ENCODE results near the gene OR51G1. TPM values are rescaled to one million over a fixed set of nuclear protein-coding genes. Genes with fewer than 3 reads are reported as not detected.

The OR51G1 gene
- total RNA-seq, 3 donors from 2014 or later = not detected

DNA sequence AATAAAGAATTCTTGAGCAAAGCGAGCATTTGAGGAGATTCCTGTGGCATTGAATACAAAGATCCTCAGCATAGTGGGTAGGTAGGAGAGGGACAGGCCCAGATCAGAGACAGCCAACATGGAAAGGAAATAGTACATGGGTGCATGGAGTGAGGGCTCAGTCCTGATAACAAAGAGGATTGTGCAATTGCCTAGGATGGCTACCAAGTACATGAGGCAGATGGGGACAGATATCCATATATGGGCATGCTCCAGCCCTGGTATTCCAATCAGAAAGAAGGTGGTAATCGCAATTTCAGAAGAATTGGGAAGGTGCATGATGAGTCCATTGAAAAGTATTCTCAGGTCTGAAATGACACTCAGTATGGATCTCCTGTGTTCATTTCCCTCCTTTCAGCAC, 33.9 kb downstream of the OR51G1 start:
- H3K27me3 Mint-ChIP-seq (ENCODE audit: low read depth) = peaks cover 2% of the 10 kb centered on the region

DNA sequence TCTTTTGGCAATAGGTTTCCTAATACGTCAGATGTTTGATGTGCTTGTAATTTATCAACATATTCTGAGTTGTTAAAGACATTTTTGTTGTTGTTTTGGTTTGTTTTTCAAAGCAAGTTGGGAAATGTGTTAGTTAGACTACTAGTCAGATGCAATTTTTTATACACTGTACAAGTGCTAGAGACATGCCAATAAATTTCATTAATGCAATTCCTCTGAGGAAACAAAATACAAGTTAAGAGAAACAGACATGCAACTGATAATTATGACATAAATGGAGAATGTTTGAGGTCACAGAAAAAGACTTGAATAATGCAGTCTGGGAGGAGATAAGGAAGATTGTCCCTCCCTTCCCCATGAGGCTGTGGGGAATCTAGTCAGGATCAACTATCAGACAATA, 36.5 kb downstream of the OR51G1 start:
- DNase-seq = no peak
- no peak for ATAC-seq
- H3K4me3 Mint-ChIP-seq = no peak overlapping the region
- no peaks in the 10 kb centered on the region for H3K36me3 Mint-ChIP-seq (ENCODE audit: insufficient read depth)
- no peaks in the 10 kb centered on the region for H3K4me1 Mint-ChIP-seq (ENCODE audit: low read depth)
- H3K27me3 Mint-ChIP-seq (ENCODE audit: low read depth) = no peaks in the 10 kb centered on the region
- peaks cover 8% of the 10 kb centered on the region for H3K9me3 Mint-ChIP-seq

More for the DNA sequence above, 33.9 kb downstream of the OR51G1 start:
- Mint-ChIP-seq H3K4me3 (no peak overlapping the region), H3K4me1 (ENCODE audit: low read depth) (no peaks in the 10 kb centered on the region), H3K9me3 (peaks cover 8% of the 10 kb centered on the region), H3K36me3 (ENCODE audit: insufficient read depth) (no peaks in the 10 kb centered on the region)
- DNase-seq = no peak
- no peak for ATAC-seq

DNA sequence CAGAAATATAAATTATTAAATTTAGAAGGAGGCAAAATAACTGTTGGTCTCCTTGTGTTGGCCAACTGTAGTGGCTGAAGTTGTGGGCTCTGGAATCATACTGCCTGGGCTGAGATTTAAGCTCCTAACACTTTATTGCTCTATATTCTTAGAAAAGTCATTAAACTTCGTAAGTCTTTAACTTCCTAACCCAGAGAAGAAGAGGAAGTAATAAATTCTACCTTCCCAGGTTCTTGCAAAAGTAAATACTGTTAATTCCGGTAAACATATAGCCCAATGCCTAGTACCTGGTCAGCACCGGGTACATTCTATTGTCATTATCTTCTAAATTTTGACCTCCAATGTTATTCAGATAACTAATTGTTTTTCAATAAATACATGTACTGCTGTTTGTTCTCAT, 38.0 kb downstream of the OR51G1 start:
- H3K4me3 Mint-ChIP-seq = no peak overlapping the region
- DNase-seq = no peak
- no peaks in the 10 kb centered on the region for H3K4me1 Mint-ChIP-seq (ENCODE audit: low read depth)
- H3K36me3 Mint-ChIP-seq (ENCODE audit: insufficient read depth) = no peaks in the 10 kb centered on the region
- ATAC-seq = no peak
- H3K9me3 Mint-ChIP-seq = peaks cover 4% of the 10 kb centered on the region
- no peaks in the 10 kb centered on the region for H3K27me3 Mint-ChIP-seq (ENCODE audit: low read depth)

DNA sequence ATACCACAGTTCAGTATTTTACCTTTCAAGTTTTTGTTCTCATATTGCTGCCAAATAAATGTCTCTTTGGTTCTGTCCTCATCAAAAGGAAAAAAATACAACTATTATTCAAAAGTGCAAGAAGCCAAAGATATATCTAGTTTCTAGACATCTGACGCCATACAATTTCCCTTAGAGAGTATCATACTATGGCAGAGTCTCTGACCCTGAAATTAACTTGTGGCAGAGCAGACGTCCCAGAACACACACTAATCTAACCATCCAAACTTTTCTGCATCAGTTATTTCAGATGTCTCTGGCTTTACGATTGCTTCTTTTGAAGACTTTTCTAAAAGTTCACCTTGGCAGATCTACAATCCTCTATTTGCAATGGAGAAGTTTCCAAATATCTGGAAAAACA, 39.8 kb downstream of the OR51G1 start:
- no peak for DNase-seq
- Mint-ChIP-seq H3K9me3 (no peaks in the 10 kb centered on the region), H3K36me3 (ENCODE audit: insufficient read depth) (no peaks in the 10 kb centered on the region), H3K4me1 (ENCODE audit: low read depth) (no peaks in the 10 kb centered on the region), H3K4me3 (no peak overlapping the region), H3K27me3 (ENCODE audit: low read depth) (no peaks in the 10 kb centered on the region)
- no peak for ATAC-seq

DNA sequence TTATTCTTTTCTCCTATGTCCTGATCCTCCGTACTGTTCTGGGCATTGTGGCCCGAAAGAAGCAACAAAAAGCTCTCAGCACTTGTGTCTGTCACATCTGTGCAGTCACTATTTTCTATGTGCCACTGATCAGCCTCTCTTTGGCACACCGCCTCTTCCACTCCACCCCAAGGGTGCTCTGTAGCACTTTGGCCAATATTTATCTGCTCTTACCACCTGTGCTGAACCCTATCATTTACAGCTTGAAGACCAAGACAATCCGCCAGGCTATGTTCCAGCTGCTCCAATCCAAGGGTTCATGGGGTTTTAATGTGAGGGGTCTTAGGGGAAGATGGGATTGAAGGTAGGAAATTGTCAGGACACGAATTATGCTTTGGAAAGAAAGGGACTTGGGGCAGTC, 41.6 kb downstream of the OR51G1 start:
- Mint-ChIP-seq H3K9me3 (no peaks in the 10 kb centered on the region), H3K4me3 (no peak overlapping the region), H3K4me1 (ENCODE audit: low read depth) (no peaks in the 10 kb centered on the region), H3K36me3 (ENCODE audit: insufficient read depth) (no peaks in the 10 kb centered on the region), H3K27me3 (ENCODE audit: low read depth) (no peaks in the 10 kb centered on the region)
- DNase-seq (no peak), ATAC-seq (no peak)

DNA sequence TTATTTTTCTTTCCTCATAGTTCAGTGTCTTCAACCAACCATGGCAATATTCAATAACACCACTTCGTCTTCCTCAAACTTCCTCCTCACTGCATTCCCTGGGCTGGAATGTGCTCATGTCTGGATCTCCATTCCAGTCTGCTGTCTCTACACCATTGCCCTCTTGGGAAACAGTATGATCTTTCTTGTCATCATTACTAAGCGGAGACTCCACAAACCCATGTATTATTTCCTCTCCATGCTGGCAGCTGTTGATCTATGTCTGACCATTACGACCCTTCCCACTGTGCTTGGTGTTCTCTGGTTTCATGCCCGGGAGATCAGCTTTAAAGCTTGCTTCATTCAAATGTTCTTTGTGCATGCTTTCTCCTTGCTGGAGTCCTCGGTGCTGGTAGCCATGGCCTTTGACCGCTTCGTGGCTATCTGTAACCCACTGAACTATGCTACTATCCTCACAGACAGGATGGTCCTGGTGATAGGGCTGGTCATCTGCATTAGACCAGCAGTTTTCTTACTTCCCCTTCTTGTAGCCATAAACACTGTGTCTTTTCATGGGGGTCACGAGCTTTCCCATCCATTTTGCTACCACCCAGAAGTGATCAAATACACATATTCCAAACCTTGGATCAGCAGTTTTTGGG, 42.2 kb downstream of the OR51G1 start, which contains the start of gene OR51T1:
OR51T1 (plus strand) TSS at position 41 of the 641 bp plus-strand sequence; CDS start at position 41, 0 bp downstream.
- ATAC-seq (no peak), DNase-seq (no peak)
- Mint-ChIP-seq H3K9me3 (no peaks in the 10 kb centered on the region), H3K4me1 (ENCODE audit: low read depth) (no peaks in the 10 kb centered on the region), H3K36me3 (ENCODE audit: insufficient read depth) (no peaks in the 10 kb centered on the region), H3K27me3 (ENCODE audit: low read depth) (no peaks in the 10 kb centered on the region), H3K4me3 (no peak within 1 kb of the TSS)

DNA sequence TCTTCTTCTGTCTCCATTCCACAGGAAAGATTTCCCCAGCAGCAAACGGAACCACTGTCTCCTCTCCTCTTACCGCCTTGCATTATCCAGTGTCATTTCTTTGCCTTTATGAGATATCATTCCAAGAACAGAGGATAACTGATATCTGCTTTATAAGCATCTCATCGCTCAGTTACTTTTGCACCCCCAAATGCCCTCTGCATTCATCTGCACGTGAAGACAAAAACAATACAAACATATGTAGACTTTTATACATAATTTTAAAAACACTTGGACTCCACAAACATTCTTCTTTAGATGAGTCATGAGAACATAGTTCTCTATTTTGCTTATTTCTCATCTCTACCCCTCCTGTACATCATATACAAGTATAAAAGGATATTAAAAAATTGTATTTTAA, 43.0 kb downstream of the OR51G1 start:
- no peak for ATAC-seq
- DNase-seq = no peak
- H3K36me3 Mint-ChIP-seq (ENCODE audit: insufficient read depth) = no peaks in the 10 kb centered on the region
- H3K4me3 Mint-ChIP-seq = no peak overlapping the region
- H3K4me1 Mint-ChIP-seq (ENCODE audit: low read depth) = no peaks in the 10 kb centered on the region
- no peaks in the 10 kb centered on the region for H3K27me3 Mint-ChIP-seq (ENCODE audit: low read depth)
- no peaks in the 10 kb centered on the region for H3K9me3 Mint-ChIP-seq

Other genes with a start within 250 kb of the OR51G1 start
- gene OR51E2, start 226.5 kb downstream of the OR51G1 start, total RNA-seq = not detected
- not detected for gene MMP26, start 219.6 kb downstream of the OR51G1 start, total RNA-seq
- not detected for gene OR51F1, start 154.4 kb downstream of the OR51G1 start, total RNA-seq
- gene OR52R1, start 120.0 kb downstream of the OR51G1 start, total RNA-seq = not detected
- not detected for gene OR51F2, start 103.0 kb downstream of the OR51G1 start, total RNA-seq
- gene OR51S1, start 75.1 kb downstream of the OR51G1 start, total RNA-seq = not detected
- gene OR51T1, start 42.4 kb downstream of the OR51G1 start, total RNA-seq = not detected
- gene OR51A7, start 20.6 kb downstream of the OR51G1 start, total RNA-seq = not detected
- gene OR51G2, start 5.0 kb downstream of the OR51G1 start, total RNA-seq = not detected
- gene OR51A4, start 23.3 kb upstream of the OR51G1 start, total RNA-seq = not detected
- not detected for gene OR51A2, start 31.4 kb upstream of the OR51G1 start, total RNA-seq
- gene OR51L1, start 70.5 kb upstream of the OR51G1 start, total RNA-seq = not detected
- gene OR52J3, start 122.2 kb upstream of the OR51G1 start, total RNA-seq = not detected
- not detected for gene OR52E2, start 135.3 kb upstream of the OR51G1 start, total RNA-seq
- gene OR52E1, start 145.2 kb upstream of the OR51G1 start, total RNA-seq = not detected
- gene OR52A5, start 214.0 kb upstream of the OR51G1 start, total RNA-seq = not detected
- gene OR52A1, start 230.4 kb upstream of the OR51G1 start, total RNA-seq = not detected